ENCODE data around the gene SLC6A18.

GRCh38 chr5:1183424-1184162 is 41.6 kb upstream of the SLC6A18 start:
- no peak for TF ChIP-seq POLR2A (IDR thresholded peaks at IDR 0.05; ENCODE audit: low read length)
- TF ChIP-seq GATA1 (IDR thresholded peaks at IDR 0.05; ENCODE audit: low read depth, low read length), result no peak
